ENCODE measurements around the gene PKD2.

DNA sequence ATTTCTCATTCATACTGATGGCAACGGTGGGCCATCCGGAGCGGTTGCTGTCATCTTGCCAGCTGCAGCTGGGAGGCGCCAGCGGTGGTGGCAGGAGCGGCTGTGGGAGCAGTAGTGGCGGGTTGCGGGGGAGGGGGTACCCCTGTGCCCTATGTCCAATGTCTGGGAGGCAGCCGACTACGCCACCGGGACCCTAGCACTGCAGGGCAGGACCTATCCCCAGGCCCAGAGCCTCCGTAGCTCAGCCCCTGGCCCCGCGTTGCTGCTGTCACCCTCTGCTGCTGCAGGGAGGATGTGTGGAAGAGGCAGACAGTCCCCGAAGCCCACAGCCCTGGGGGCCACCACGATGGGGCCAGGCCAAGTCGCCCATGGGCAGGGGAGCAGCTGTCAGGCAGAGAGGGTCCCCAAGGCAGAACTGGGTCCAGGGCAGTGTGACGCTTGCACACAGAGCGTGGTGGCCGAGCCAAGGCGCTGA is 41.9 kb upstream of the PKD2 start:
- TF ChIP-seq, protein P1, sequence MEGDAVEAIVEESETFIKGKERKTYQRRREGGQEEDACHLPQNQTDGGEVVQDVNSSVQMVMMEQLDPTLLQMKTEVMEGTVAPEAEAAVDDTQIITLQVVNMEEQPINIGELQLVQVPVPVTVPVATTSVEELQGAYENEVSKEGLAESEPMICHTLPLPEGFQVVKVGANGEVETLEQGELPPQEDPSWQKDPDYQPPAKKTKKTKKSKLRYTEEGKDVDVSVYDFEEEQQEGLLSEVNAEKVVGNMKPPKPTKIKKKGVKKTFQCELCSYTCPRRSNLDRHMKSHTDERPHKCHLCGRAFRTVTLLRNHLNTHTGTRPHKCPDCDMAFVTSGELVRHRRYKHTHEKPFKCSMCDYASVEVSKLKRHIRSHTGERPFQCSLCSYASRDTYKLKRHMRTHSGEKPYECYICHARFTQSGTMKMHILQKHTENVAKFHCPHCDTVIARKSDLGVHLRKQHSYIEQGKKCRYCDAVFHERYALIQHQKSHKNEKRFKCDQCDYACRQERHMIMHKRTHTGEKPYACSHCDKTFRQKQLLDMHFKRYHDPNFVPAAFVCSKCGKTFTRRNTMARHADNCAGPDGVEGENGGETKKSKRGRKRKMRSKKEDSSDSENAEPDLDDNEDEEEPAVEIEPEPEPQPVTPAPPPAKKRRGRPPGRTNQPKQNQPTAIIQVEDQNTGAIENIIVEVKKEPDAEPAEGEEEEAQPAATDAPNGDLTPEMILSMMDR (IDR thresholded peaks at IDR 0.05; ENCODE audit: low read depth, low read length) = no peak
- no peak for TF ChIP-seq EZH2phosphoT487 (IDR thresholded peaks at IDR 0.05; ENCODE audit: low read depth)

Data from OCI-LY3 (cell line).